WTC11 (cell line): ENCODE data around the gene SIPA1L3. TPM values are rescaled to one million over a fixed set of nuclear protein-coding genes. Genes with fewer than 3 reads are reported as not detected.

Experiments used
- ATAC-seq: fragments of 200-7000 bp; cut with Tn5 transposase; 2 replicates; pipeline ENCODE4 v1.10.0; 2021; ENCODE audit warnings: mild to moderate bottlenecking, moderate library complexity
- CTCF ChIA-PET: fragments of 300-600 bp; sonication (Branson Sonifier 250); formaldehyde crosslinking; loops from one replicate; lab custom pipeline; 2021; ENCODE audit warnings: antibody characterized with exemption; lab: Charles Lee
- POLR2A ChIA-PET: fragments of 350-600 bp; sonication (Branson Sonifier 250); formaldehyde crosslinking; loops from one replicate; lab custom pipeline; 2021; ENCODE audit warnings: antibody characterized with exemption; lab: Charles Lee
- DNase-seq: peaks from one replicate; pipeline ENCODE4 v3.0.0; 2021; ENCODE audit warnings: low spot score
- H3K27ac Mint-ChIP-seq: 2 replicates; pipeline ENCODE4 v1.8.0; 2021; ENCODE audit warnings: mixed read lengths
- H3K27me3 Mint-ChIP-seq: 2 replicates; pipeline ENCODE4 v1.8.0; 2021; ENCODE audit warnings: low read depth, mild to moderate bottlenecking, moderate library complexity, mixed read lengths
- H3K36me3 Mint-ChIP-seq: 2 replicates; pipeline ENCODE4 v1.8.0; 2021; ENCODE audit warnings: mixed read lengths
- H3K4me1 Mint-ChIP-seq: 2 replicates; pipeline ENCODE4 v1.8.0; 2022; ENCODE audit warnings: mixed read lengths
- H3K4me3 Mint-ChIP-seq: 2 replicates; pipeline ENCODE4 v1.8.0; 2021; ENCODE audit warnings: mild to moderate bottlenecking, moderate library complexity, mixed read lengths
- H3K9me3 Mint-ChIP-seq: 2 replicates; pipeline ENCODE4 v1.8.0; 2021; ENCODE audit warnings: mixed read lengths
- FOXJ3 ChIP-seq: sonication (generic); formaldehyde crosslinking; IDR thresholded peaks from 2 replicates; pipeline ENCODE4 v1.9.0; 2021; ENCODE audit warnings: missing genetic modification reagents, mild to moderate bottlenecking, borderline replicate concordance
- JUN ChIP-seq: sonication (generic); formaldehyde crosslinking; IDR thresholded peaks from 2 replicates; pipeline ENCODE4 v1.8.0; 2023; ENCODE audit warnings: mild to moderate bottlenecking, missing genetic modification reagents
- NFYB ChIP-seq: sonication (generic); formaldehyde crosslinking; conservative IDR thresholded peaks from 2 replicates; pipeline ENCODE4 v1.8.0; 2022; ENCODE audit warnings: low read depth, missing genetic modification reagents
- NR1H2 ChIP-seq: sonication (generic); formaldehyde crosslinking; IDR thresholded peaks from 2 replicates; pipeline ENCODE4 v1.9.0; 2021; ENCODE audit warnings: mild to moderate bottlenecking, moderate library complexity, missing genetic modification reagents
- NR2C2 ChIP-seq: sonication (generic); formaldehyde crosslinking; IDR thresholded peaks from 2 replicates; pipeline ENCODE4 v1.8.0; 2022; ENCODE audit warnings: mild to moderate bottlenecking, missing genetic modification reagents
- RORB ChIP-seq: fragments of 250-450 bp; sonication (Bioruptor Pico); IDR thresholded peaks from 2 replicates; pipeline ENCODE4 v1.9.0; 2021; ENCODE audit warnings: mild to moderate bottlenecking
- SMAD3 ChIP-seq: sonication (generic); formaldehyde crosslinking; IDR thresholded peaks from 2 replicates; pipeline ENCODE4 v1.8.0; 2022; ENCODE audit warnings: missing genetic modification reagents, mild to moderate bottlenecking, borderline replicate concordance
- SOX15 ChIP-seq: fragments of 250-450 bp; sonication (Bioruptor Pico); IDR thresholded peaks from 2 replicates; pipeline ENCODE4 v1.9.0; 2021; ENCODE audit warnings: mild to moderate bottlenecking
- TP53 ChIP-seq: sonication (generic); formaldehyde crosslinking; IDR thresholded peaks from 2 replicates; pipeline ENCODE4 v1.8.1; 2023; ENCODE audit warnings: mild to moderate bottlenecking, missing genetic modification reagents
- ZNF138 ChIP-seq: sonication (generic); formaldehyde crosslinking; conservative IDR thresholded peaks from 2 replicates; pipeline ENCODE4 v1.8.1; 2022; ENCODE audit warnings: mild to moderate bottlenecking, moderate library complexity, missing genetic modification reagents
- ZNF219 ChIP-seq: sonication (generic); formaldehyde crosslinking; IDR thresholded peaks from 2 replicates; pipeline ENCODE4 v1.8.0; 2023; ENCODE audit warnings: missing genetic modification reagents, mild to moderate bottlenecking, borderline replicate concordance
- ZNF263 ChIP-seq: sonication (generic); formaldehyde crosslinking; IDR thresholded peaks from 2 replicates; pipeline ENCODE4 v1.8.1; 2022; ENCODE audit warnings: low read depth, mild to moderate bottlenecking, moderate library complexity, missing genetic modification reagents
- ZNF317 ChIP-seq: sonication (generic); formaldehyde crosslinking; IDR thresholded peaks from 2 replicates; pipeline ENCODE4 v1.8.1; 2023; ENCODE audit warnings: low read depth, mild to moderate bottlenecking, moderate library complexity, missing genetic modification reagents, borderline replicate concordance
- ZNF416 ChIP-seq: fragments of 250-450 bp; sonication (Bioruptor Pico); IDR thresholded peaks from 2 replicates; pipeline ENCODE4 v1.9.0; 2021; ENCODE audit warnings: mild to moderate bottlenecking, inconsistent platforms
- total RNA-seq: library from RNA; stranded (reverse); gene quantifications from 3 replicates; pipeline ENCODE4 v1.2.3, GENCODE V29; 2021
- TF ChIP-seq, protein P1 (sequence below): sonication (generic); formaldehyde crosslinking; IDR thresholded peaks from 2 replicates; pipeline ENCODE4 v1.8.0; 2022; ENCODE audit warnings: missing genetic modification reagents
- TF ChIP-seq, protein P2 (sequence below): fragments of 200-600 bp; IDR thresholded peaks from 2 replicates; pipeline ENCODE4 v1.8.0; 2022; ENCODE audit warnings: antibody characterized with exemption
- TF ChIP-seq, protein P3 (sequence below): sonication (generic); formaldehyde crosslinking; IDR thresholded peaks from 2 replicates; pipeline ENCODE4 v1.8.1; 2022; ENCODE audit warnings: low read depth, missing genetic modification reagents, borderline replicate concordance
- TF ChIP-seq, protein P4 (sequence below): sonication (generic); formaldehyde crosslinking; IDR thresholded peaks from 2 replicates; pipeline ENCODE4 v1.8.1; 2022; ENCODE audit warnings: mild to moderate bottlenecking, missing genetic modification reagents, moderate library complexity, borderline replicate concordance
- TF ChIP-seq, protein P5 (sequence below): fragments of 250-450 bp; sonication (Bioruptor Pico); IDR thresholded peaks from 2 replicates; pipeline ENCODE4 v1.8.0; 2021; ENCODE audit warnings: mild to moderate bottlenecking
- TF ChIP-seq, protein P6 (sequence below): sonication (generic); formaldehyde crosslinking; IDR thresholded peaks from 2 replicates; pipeline ENCODE4 v1.8.1; 2023; ENCODE audit warnings: mild to moderate bottlenecking, missing genetic modification reagents, borderline replicate concordance

SIPA1L3 gene
- total RNA-seq, 1 experiment from 2014 or later = 41.5 TPM

DNA sequence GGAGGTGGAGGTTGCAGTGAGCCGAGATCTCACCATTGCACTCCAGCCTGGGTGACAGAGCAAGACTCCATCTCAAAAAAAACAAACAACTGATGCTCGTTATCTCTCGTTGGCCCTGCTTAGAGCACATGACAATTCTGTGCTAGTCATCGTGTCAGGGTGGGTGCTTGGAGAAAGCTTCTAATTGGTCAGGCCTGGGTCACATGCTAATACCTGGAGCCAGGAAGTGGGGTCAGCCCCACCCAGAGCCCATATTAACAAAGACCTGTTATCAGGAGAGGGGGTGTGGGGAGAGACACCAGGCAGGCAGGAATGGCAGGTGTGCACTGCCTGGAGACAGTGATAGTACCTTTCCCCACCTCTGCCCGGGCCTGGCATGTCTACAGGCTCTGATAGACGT lies 232.1 kb downstream of the SIPA1L3 start:
- H3K27me3 Mint-ChIP-seq = no peaks in the 10 kb centered on the region
- H3K4me3 Mint-ChIP-seq = no peak overlapping the region
- POLR2A ChIA-PET = no interaction called here
- ATAC-seq (no peak), DNase-seq (no peak)
- CTCF ChIA-PET = interaction anchor here (7.0 kb wide), 1 partner anchor 234 kb away, joined by 75 read pairs; the partner anchor contains the start of genes SIPA1L3 and WDR87
- H3K9me3 Mint-ChIP-seq = no peaks in the 10 kb centered on the region
- H3K27ac Mint-ChIP-seq = no peak overlapping the region
- peaks cover 8% of the 10 kb centered on the region for H3K36me3 Mint-ChIP-seq
- TF ChIP-seq NFYB (CRISPR knock-in tag) (no peak), ZNF138 (CRISPR knock-in tag) (no peak), FOXJ3 (CRISPR knock-in tag) (no peak), SMAD3 (CRISPR knock-in tag) (no peak), ZNF317 (CRISPR knock-in tag) (no peak), RORB (CRISPR knock-in tag) (no peak), TP53 (CRISPR knock-in tag) (no peak), JUN (CRISPR knock-in tag) (no peak), SOX15 (no peak), NR1H2 (CRISPR knock-in tag) (no peak), ZNF416 (CRISPR knock-in tag) (no peak), ZNF263 (CRISPR knock-in tag) (no peak), NR2C2 (CRISPR knock-in tag) (no peak), ZNF219 (CRISPR knock-in tag) (no peak)
- TF ChIP-seq, protein P1, sequence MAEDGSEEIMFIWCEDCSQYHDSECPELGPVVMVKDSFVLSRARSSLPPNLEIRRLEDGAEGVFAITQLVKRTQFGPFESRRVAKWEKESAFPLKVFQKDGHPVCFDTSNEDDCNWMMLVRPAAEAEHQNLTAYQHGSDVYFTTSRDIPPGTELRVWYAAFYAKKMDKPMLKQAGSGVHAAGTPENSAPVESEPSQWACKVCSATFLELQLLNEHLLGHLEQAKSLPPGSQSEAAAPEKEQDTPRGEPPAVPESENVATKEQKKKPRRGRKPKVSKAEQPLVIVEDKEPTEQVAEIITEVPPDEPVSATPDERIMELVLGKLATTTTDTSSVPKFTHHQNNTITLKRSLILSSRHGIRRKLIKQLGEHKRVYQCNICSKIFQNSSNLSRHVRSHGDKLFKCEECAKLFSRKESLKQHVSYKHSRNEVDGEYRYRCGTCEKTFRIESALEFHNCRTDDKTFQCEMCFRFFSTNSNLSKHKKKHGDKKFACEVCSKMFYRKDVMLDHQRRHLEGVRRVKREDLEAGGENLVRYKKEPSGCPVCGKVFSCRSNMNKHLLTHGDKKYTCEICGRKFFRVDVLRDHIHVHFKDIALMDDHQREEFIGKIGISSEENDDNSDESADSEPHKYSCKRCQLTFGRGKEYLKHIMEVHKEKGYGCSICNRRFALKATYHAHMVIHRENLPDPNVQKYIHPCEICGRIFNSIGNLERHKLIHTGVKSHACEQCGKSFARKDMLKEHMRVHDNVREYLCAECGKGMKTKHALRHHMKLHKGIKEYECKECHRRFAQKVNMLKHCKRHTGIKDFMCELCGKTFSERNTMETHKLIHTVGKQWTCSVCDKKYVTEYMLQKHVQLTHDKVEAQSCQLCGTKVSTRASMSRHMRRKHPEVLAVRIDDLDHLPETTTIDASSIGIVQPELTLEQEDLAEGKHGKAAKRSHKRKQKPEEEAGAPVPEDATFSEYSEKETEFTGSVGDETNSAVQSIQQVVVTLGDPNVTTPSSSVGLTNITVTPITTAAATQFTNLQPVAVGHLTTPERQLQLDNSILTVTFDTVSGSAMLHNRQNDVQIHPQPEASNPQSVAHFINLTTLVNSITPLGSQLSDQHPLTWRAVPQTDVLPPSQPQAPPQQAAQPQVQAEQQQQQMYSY (CRISPR knock-in tag) = no peak
- TF ChIP-seq, protein P2, sequence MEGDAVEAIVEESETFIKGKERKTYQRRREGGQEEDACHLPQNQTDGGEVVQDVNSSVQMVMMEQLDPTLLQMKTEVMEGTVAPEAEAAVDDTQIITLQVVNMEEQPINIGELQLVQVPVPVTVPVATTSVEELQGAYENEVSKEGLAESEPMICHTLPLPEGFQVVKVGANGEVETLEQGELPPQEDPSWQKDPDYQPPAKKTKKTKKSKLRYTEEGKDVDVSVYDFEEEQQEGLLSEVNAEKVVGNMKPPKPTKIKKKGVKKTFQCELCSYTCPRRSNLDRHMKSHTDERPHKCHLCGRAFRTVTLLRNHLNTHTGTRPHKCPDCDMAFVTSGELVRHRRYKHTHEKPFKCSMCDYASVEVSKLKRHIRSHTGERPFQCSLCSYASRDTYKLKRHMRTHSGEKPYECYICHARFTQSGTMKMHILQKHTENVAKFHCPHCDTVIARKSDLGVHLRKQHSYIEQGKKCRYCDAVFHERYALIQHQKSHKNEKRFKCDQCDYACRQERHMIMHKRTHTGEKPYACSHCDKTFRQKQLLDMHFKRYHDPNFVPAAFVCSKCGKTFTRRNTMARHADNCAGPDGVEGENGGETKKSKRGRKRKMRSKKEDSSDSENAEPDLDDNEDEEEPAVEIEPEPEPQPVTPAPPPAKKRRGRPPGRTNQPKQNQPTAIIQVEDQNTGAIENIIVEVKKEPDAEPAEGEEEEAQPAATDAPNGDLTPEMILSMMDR = no peak
- TF ChIP-seq, protein P3, sequence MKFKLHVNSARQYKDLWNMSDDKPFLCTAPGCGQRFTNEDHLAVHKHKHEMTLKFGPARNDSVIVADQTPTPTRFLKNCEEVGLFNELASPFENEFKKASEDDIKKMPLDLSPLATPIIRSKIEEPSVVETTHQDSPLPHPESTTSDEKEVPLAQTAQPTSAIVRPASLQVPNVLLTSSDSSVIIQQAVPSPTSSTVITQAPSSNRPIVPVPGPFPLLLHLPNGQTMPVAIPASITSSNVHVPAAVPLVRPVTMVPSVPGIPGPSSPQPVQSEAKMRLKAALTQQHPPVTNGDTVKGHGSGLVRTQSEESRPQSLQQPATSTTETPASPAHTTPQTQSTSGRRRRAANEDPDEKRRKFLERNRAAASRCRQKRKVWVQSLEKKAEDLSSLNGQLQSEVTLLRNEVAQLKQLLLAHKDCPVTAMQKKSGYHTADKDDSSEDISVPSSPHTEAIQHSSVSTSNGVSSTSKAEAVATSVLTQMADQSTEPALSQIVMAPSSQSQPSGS (CRISPR knock-in tag) = no peak
- TF ChIP-seq, protein P4, sequence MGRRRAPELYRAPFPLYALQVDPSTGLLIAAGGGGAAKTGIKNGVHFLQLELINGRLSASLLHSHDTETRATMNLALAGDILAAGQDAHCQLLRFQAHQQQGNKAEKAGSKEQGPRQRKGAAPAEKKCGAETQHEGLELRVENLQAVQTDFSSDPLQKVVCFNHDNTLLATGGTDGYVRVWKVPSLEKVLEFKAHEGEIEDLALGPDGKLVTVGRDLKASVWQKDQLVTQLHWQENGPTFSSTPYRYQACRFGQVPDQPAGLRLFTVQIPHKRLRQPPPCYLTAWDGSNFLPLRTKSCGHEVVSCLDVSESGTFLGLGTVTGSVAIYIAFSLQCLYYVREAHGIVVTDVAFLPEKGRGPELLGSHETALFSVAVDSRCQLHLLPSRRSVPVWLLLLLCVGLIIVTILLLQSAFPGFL (CRISPR knock-in tag) = no peak
- TF ChIP-seq, protein P5, sequence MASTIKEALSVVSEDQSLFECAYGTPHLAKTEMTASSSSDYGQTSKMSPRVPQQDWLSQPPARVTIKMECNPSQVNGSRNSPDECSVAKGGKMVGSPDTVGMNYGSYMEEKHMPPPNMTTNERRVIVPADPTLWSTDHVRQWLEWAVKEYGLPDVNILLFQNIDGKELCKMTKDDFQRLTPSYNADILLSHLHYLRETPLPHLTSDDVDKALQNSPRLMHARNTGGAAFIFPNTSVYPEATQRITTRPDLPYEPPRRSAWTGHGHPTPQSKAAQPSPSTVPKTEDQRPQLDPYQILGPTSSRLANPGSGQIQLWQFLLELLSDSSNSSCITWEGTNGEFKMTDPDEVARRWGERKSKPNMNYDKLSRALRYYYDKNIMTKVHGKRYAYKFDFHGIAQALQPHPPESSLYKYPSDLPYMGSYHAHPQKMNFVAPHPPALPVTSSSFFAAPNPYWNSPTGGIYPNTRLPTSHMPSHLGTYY = no peak
- TF ChIP-seq, protein P6, sequence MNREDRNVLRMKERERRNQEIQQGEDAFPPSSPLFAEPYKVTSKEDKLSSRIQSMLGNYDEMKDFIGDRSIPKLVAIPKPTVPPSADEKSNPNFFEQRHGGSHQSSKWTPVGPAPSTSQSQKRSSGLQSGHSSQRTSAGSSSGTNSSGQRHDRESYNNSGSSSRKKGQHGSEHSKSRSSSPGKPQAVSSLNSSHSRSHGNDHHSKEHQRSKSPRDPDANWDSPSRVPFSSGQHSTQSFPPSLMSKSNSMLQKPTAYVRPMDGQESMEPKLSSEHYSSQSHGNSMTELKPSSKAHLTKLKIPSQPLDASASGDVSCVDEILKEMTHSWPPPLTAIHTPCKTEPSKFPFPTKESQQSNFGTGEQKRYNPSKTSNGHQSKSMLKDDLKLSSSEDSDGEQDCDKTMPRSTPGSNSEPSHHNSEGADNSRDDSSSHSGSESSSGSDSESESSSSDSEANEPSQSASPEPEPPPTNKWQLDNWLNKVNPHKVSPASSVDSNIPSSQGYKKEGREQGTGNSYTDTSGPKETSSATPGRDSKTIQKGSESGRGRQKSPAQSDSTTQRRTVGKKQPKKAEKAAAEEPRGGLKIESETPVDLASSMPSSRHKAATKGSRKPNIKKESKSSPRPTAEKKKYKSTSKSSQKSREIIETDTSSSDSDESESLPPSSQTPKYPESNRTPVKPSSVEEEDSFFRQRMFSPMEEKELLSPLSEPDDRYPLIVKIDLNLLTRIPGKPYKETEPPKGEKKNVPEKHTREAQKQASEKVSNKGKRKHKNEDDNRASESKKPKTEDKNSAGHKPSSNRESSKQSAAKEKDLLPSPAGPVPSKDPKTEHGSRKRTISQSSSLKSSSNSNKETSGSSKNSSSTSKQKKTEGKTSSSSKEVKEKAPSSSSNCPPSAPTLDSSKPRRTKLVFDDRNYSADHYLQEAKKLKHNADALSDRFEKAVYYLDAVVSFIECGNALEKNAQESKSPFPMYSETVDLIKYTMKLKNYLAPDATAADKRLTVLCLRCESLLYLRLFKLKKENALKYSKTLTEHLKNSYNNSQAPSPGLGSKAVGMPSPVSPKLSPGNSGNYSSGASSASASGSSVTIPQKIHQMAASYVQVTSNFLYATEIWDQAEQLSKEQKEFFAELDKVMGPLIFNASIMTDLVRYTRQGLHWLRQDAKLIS = no peak
- peaks cover 13% of the 10 kb centered on the region for H3K4me1 Mint-ChIP-seq
